T-cell (primary cell): ENCODE measurements around the gene ATP2B1. TPM values are rescaled to one million over a fixed set of nuclear protein-coding genes. Genes with fewer than 3 reads are reported as not detected.

Experiments used
- ATAC-seq, 4 experiments: fragments of 200-7000 bp in 3 of 4; fragments of 150-1000 bp in 1 of 4; cut with Tn5 transposase; replicated peaks in 1 of 4; 1 replicate in 3 of 4; 2 replicates in 1 of 4; pipeline ENCODE4 v1.10.0; 2021; ENCODE audit warnings: moderate library complexity in 3 of 4, mild to moderate bottlenecking in 2 of 4, moderate number of reproducible peaks in 1 of 4
- CTCF ChIA-PET, 2 donors: fragments of 300-600 bp; sonication (Branson Sonifier 250); formaldehyde crosslinking; loops; one replicate each; lab custom pipeline; 2022; ENCODE audit warnings: antibody characterized with exemption in 2 of 2; lab: Charles Lee
- POLR2A ChIA-PET, 2 donors: fragments of 300-600 bp; sonication (Branson Sonifier 250); formaldehyde crosslinking; loops; one replicate each; lab custom pipeline; 2022; ENCODE audit warnings: antibody characterized with exemption in 2 of 2; lab: Charles Lee
- DNase-seq, 35 experiments: peaks; one replicate each; pipeline versions ENCODE4 v3.0.0 to v3.0.0-alpha.2; 2013 to 2023
- H3K27ac ChIP-seq: one replicate; pipeline ENCODE4 v1.5.1; 2013; ENCODE audit warnings: low read length
- H3K27me3 ChIP-seq, 2 experiments: replicated peaks in 1 of 2; 1 replicate in 1 of 2; 2 replicates in 1 of 2; pipeline versions ENCODE4 v1.6.1 to v1.7.0; 2013; ENCODE audit warnings: low read length in 1 of 2, mixed read lengths in 1 of 2; ENCODE audit not compliant: control insufficient read depth in 2 of 2, insufficient read depth in 2 of 2; ENCODE audit errors: extremely low read depth in 1 of 2
- H3K36me3 ChIP-seq, 2 donors: 1 replicate in 1 of 2; 2 replicates in 1 of 2; pipeline versions ENCODE4 v1.6.1 to v1.7.0; 2013; ENCODE audit warnings: low read length in 1 of 2; ENCODE audit not compliant: control insufficient read depth in 2 of 2, insufficient read depth in 1 of 2; ENCODE audit errors: extremely low read depth in 1 of 2
- H3K4me1 ChIP-seq, 2 experiments: 1 replicate in 1 of 2; 2 replicates in 1 of 2; pipeline versions ENCODE4 v1.6.1 to v1.7.0; 2013; ENCODE audit warnings: low read length in 2 of 2, mixed read lengths in 1 of 2; ENCODE audit not compliant: insufficient read depth in 2 of 2, control insufficient read depth in 1 of 2; ENCODE audit errors: extremely low read depth in 1 of 2
- H3K4me3 ChIP-seq, 2 donors: 1 replicate in 1 of 2; 2 replicates in 1 of 2; pipeline versions ENCODE4 v1.5.1 to v1.7.0; 2013; ENCODE audit warnings: mild to moderate bottlenecking in 2 of 2, low read length in 1 of 2, moderate library complexity in 1 of 2; ENCODE audit not compliant: control insufficient read depth in 1 of 2; ENCODE audit errors: extremely low read depth in 1 of 2
- H3K9me3 ChIP-seq: 2 replicates; pipeline ENCODE4 v1.7.0; 2013
- H3K27ac Mint-ChIP-seq, 2 donors: one replicate each; pipeline ENCODE4 v1.8.0; 2020 to 2021; ENCODE audit warnings: mild to moderate bottlenecking in 2 of 2, mixed read lengths in 2 of 2
- H3K27me3 Mint-ChIP-seq, 2 donors: one replicate each; pipeline ENCODE4 v1.8.0; 2021 to 2022; ENCODE audit warnings: mixed read lengths in 2 of 2
- H3K36me3 Mint-ChIP-seq: one replicate; pipeline ENCODE4 v1.8.0; 2021; ENCODE audit warnings: mixed read lengths
- H3K4me1 Mint-ChIP-seq, 3 donors: one replicate each; pipeline ENCODE4 v1.8.0; 2020 to 2022; ENCODE audit warnings: mixed read lengths in 3 of 3, mild to moderate bottlenecking in 1 of 3
- H3K4me3 Mint-ChIP-seq, 3 donors: one replicate each; pipeline ENCODE4 v1.8.0; 2020 to 2022; ENCODE audit warnings: mild to moderate bottlenecking in 3 of 3, mixed read lengths in 3 of 3, moderate library complexity in 3 of 3
- H3K9me3 Mint-ChIP-seq, 3 donors: one replicate each; pipeline ENCODE4 v1.8.0; 2020 to 2022; ENCODE audit warnings: mixed read lengths in 3 of 3
- WGBS: methylation state at CpG from one replicate; pipeline ENCODE4 v1.1.5; 2013; ENCODE audit warnings: missing lambda C conversion rate; ENCODE audit not compliant: insufficient coverage; 5-methylcytosine and 5-hydroxymethylcytosine counted together
- total RNA-seq, 35 experiments: library from RNA in 6 of 35; stranded (reverse) in 6 of 35; fragments of 120-200 nt in 1 of 35; gene quantifications; one replicate each; pipeline versions ENCODE4 v1.2.1 to v1.2.4 and lab custom pipeline; 2013 to 2026

The ATP2B1 gene
- total RNA-seq, 5 donors from 2014 or later (not counting 1 experiment from before 2014, with no cell fraction given): 38.3 to 104 (median 44.4) TPM

DNA sequence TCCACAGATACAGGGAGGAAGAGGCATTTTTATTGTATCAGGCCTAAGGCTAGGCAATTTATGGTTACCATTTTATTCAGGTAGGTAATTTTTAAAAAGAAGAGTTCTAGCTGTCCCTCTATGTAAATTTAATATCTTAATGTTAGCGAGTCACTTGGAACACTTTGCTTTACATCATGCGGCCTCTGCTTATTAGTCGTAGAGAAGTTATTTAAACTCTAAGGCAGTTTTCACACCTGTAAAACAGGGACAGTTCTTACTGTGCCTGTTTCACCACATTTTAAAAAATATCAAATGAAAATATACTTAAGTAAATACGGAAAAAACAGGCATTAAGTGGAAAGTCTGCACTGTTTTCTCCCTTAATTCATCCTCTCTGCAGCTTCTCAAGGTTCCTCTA lies 111.4 kb downstream of the ATP2B1 start:
- Mint-ChIP-seq H3K27ac (no peak overlapping the region), H3K27me3 (no peaks in the 10 kb centered on the region), H3K9me3 (no peaks in the 10 kb centered on the region), H3K36me3 (peaks cover 52% of the 10 kb centered on the region), H3K4me1 (peaks cover 6 to 12% (median 12%) of the 10 kb centered on the region in 3 donors), H3K4me3 (no peak overlapping the region)
- peaks cover 0 to 47% of the 10 kb centered on the region in 2 donors for H3K36me3 ChIP-seq
- H3K9me3 ChIP-seq: no peaks in the 10 kb centered on the region
- ChIA-PET CTCF (no interaction called here), POLR2A (no interaction called here)
- H3K4me1 ChIP-seq: no peaks in the 10 kb centered on the region
- no peak overlapping the region for H3K4me3 ChIP-seq
- DNase-seq: no peak
- H3K27ac ChIP-seq: no peak overlapping the region
- H3K27me3 ChIP-seq: no peaks in the 10 kb centered on the region
- ATAC-seq: no peak
- WGBS: no CpG with 5 or more reads among the region's 4 CpGs

DNA sequence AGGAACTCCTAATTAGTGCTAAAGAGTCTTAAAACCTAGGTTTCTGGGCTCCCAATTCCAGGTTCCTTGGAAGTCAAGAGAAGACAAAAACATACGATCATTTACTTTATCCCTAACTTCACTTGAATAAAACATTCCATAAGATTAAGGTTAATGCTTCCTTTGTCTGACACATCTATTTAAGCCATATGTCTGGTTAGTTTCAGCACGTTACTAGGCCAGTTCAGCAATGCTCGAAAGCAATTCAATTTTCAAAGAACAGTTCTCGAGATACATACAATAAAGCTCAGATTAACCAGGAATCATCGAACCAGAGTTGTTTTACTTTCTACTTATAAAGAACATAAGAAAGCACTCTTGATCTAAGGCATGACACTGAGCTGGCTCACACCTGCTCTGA lies 114.8 kb downstream of the ATP2B1 start:
- POLR2A ChIA-PET: interaction anchor here in 1 of 2 donors (1.2 kb wide), 1 partner anchor 50 kb away, joined by 10 read pairs; no protein-coding TSS in a partner anchor
- H3K4me3 ChIP-seq: no peak overlapping the region
- 69% methylated on average over 4 of the region's 5 CpGs for WGBS
- CTCF ChIA-PET: no interaction called here
- H3K9me3 ChIP-seq: no peaks in the 10 kb centered on the region
- ATAC-seq: no peak
- Mint-ChIP-seq H3K4me3 (no peak overlapping the region), H3K27me3 (no peaks in the 10 kb centered on the region), H3K4me1 (peaks cover 6 to 12% (median 11%) of the 10 kb centered on the region in 3 donors), H3K9me3 (no peaks in the 10 kb centered on the region), H3K27ac (no peak overlapping the region), H3K36me3 (peaks cover 60% of the 10 kb centered on the region)
- H3K4me1 ChIP-seq: no peaks in the 10 kb centered on the region
- DNase-seq: no peak
- H3K27me3 ChIP-seq: no peaks in the 10 kb centered on the region
- peaks cover 0 to 40% of the 10 kb centered on the region in 2 donors for H3K36me3 ChIP-seq
- no peak overlapping the region for H3K27ac ChIP-seq

DNA sequence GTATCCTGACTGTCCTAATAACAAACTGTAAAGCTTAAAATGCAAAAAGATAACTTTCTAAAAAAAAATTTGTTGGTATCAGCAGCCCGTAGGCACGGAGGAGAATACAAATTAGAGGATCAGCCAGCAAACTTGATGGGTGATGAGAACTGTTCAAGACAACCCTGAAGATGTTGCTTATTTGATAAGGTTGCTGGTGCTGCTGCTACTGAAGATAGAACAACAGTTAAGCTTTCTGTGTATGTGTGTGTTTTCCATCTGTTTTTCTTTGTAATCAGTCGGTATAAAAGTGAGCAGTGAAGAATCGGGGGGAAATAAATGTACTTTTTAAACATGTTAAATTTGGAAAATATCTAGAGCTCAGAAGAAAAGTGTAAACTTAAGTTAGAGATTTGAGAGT lies 115.4 kb downstream of the ATP2B1 start:
- no peak for DNase-seq
- ChIA-PET CTCF (no interaction called here), POLR2A (no interaction called here)
- H3K4me1 ChIP-seq: no peaks in the 10 kb centered on the region
- H3K36me3 ChIP-seq: peaks cover 0 to 39% of the 10 kb centered on the region in 2 donors
- peaks cover 55% of the 10 kb centered on the region for H3K36me3 Mint-ChIP-seq
- H3K27me3 ChIP-seq: no peaks in the 10 kb centered on the region
- no peaks in the 10 kb centered on the region for H3K27me3 Mint-ChIP-seq
- H3K4me3 Mint-ChIP-seq: no peak overlapping the region
- ATAC-seq: no peak
- H3K27ac Mint-ChIP-seq: no peak overlapping the region
- no peak overlapping the region for H3K27ac ChIP-seq
- no peaks in the 10 kb centered on the region for H3K9me3 Mint-ChIP-seq
- H3K4me3 ChIP-seq: no peak overlapping the region
- H3K4me1 Mint-ChIP-seq: peaks cover 3 to 6% (median 5%) of the 10 kb centered on the region in 3 donors
- WGBS: 100% methylated on average over 2 of the region's 4 CpGs
- no peaks in the 10 kb centered on the region for H3K9me3 ChIP-seq

DNA sequence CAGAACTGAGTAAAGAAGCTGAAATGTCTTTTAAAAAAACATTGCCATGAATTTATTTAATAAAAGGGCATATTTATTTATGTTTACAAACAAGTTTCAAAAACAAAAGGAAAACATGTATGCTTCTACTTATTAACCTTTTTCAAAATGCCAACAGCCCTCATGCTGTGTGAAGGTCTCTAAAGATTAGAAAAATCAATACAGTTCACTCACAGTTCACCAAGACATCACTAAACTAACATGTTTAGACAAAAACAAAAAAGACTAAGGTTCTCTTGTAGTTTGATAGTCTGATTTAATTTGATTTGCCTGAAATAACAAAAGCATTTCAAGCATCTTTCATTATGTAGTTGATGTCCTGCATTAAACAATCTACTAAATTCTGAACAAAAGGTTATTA lies 118.9 kb downstream of the ATP2B1 start:
- ChIA-PET POLR2A (no interaction called here), CTCF (no interaction called here)
- Mint-ChIP-seq H3K4me3 (no peak overlapping the region), H3K9me3 (no peaks in the 10 kb centered on the region), H3K27me3 (no peaks in the 10 kb centered on the region), H3K27ac (no peak overlapping the region), H3K36me3 (peaks cover 55% of the 10 kb centered on the region), H3K4me1 (peaks cover 3 to 4% (median 4%) of the 10 kb centered on the region in 3 donors)
- no peak for DNase-seq
- no peak for ATAC-seq
- no peaks in the 10 kb centered on the region for H3K9me3 ChIP-seq
- H3K4me1 ChIP-seq: no peaks in the 10 kb centered on the region
- H3K36me3 ChIP-seq: peaks cover 0 to 34% of the 10 kb centered on the region in 2 donors
- H3K27ac ChIP-seq: no peak overlapping the region
- H3K4me3 ChIP-seq: no peak overlapping the region
- H3K27me3 ChIP-seq: no peaks in the 10 kb centered on the region

DNA sequence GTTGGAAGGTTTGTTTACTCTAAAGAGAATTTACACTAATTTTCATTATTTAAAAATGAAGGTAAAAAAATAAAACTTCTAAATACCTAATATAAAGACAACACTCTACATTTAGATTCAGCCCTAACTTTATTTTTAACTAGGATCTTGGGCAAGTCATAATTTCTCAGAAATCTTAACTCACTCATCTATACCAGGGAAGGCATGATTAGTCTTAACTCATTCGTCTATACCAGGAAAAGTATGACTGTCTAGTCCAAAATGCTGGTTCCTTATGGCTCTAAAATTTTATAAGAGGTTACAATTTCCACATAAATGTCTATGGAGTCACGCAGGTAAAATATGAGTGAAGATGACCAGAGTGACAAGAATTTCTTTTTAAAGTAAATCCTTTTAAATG lies 130.1 kb downstream of the ATP2B1 start:
- H3K4me3 Mint-ChIP-seq: no peak overlapping the region

DNA sequence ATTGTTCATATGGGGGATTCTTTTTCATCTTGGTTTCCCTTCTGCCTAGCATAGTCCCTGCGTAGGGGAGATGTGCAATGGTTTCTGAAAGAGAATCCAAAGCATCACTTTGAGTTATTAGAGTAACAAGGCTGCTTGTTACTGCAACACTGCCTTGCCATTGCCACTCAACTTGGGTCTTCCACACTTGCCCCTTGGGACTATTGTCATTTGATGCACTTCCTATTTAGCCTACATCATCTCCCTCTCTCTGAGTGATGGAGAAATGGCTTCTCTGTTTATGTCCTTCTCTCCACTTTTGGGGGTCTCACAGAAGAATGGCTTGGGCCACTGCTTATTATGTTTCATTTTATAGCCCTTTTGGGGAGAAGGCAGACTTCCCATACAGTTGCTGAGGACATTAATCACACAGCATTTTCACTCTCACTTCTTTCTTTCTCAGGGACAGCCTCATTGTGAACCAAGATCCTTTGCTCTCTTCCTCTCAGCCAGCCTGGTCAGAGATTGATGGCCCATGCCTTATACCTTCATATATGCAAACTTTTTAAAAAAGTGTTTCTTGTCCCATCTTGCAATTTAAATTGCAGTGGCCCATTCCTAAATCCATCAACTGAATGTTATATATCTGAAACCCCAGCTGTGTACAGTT lies 131.9 kb downstream of the ATP2B1 start:
- no peaks in the 10 kb centered on the region for H3K9me3 ChIP-seq
- no peak overlapping the region for H3K4me3 Mint-ChIP-seq
- ATAC-seq: no peak
- ChIA-PET POLR2A (no interaction called here), CTCF (no interaction called here)
- H3K27ac ChIP-seq: no peak overlapping the region
- no CpG with 5 or more reads among the region's 1 CpG for WGBS
- H3K4me3 ChIP-seq: no peak overlapping the region
- DNase-seq: no peak
- no peaks in the 10 kb centered on the region for H3K4me1 ChIP-seq
- no peaks in the 10 kb centered on the region for H3K27me3 ChIP-seq
- no peaks in the 10 kb centered on the region for H3K36me3 ChIP-seq
- no peaks in the 10 kb centered on the region for H3K27me3 Mint-ChIP-seq
- H3K9me3 Mint-ChIP-seq: no peaks in the 10 kb centered on the region
- no peaks in the 10 kb centered on the region for H3K36me3 Mint-ChIP-seq
- H3K27ac Mint-ChIP-seq: no peak overlapping the region
- H3K4me1 Mint-ChIP-seq: peaks cover 0 to 4% (median 0%) of the 10 kb centered on the region in 3 donors

More for the DNA sequence above, 130.1 kb downstream of the ATP2B1 start:
- Histone ChIP-seq H3K9me3 (no peaks in the 10 kb centered on the region), H3K4me3 (no peak overlapping the region), H3K27ac (no peak overlapping the region), H3K4me1 (no peaks in the 10 kb centered on the region), H3K36me3 (no peaks in the 10 kb centered on the region), H3K27me3 (no peaks in the 10 kb centered on the region)
- peaks cover 4% of the 10 kb centered on the region for H3K36me3 Mint-ChIP-seq
- H3K27me3 Mint-ChIP-seq: no peaks in the 10 kb centered on the region
- ChIA-PET CTCF (no interaction called here), POLR2A (no interaction called here)
- DNase-seq (no peak), ATAC-seq (no peak)
- H3K4me1 Mint-ChIP-seq: peaks cover 0 to 4% (median 0%) of the 10 kb centered on the region in 3 donors
- no peaks in the 10 kb centered on the region for H3K9me3 Mint-ChIP-seq
- no peak overlapping the region for H3K27ac Mint-ChIP-seq
- no CpG with 5 or more reads among the region's 2 CpGs for WGBS
